ENCODE measurements around the gene RNF169. TPM values are rescaled to one million over a fixed set of nuclear protein-coding genes. Genes with fewer than 3 reads are reported as not detected.

Gene RNF169
- total and polyA plus RNA-seq, 4 donors = 4.4 to 34.8 (median 12.7) TPM

- no peak for ATAC-seq (ENCODE audit: insufficient read depth, low FRiP score)
- H3K9me3 ChIP-seq (ENCODE audit: control insufficient read depth in 4 of 4, insufficient read depth in 3 of 4, low read length in 3 of 4) = no peaks in the 10 kb centered on the region
- no peak overlapping the region for H3K4me3 ChIP-seq
- no peak overlapping the region for H3K27ac ChIP-seq (ENCODE audit: low read depth in 1 of 2, low read length in 1 of 2)
- H3K36me3 ChIP-seq (ENCODE audit: control insufficient read depth in 4 of 4, insufficient read depth in 4 of 4, low read length in 4 of 4) = no peaks in the 10 kb centered on the region
- no peaks in the 10 kb centered on the region for H3K27me3 ChIP-seq (ENCODE audit: control insufficient read depth in 3 of 3, insufficient read depth in 3 of 3, low read length in 2 of 3)
- peaks cover 4 to 9% (median 8%) of the 10 kb centered on the region in 5 donors for H3K4me1 ChIP-seq (ENCODE audit: control insufficient read depth in 5 of 5, insufficient read depth in 5 of 5, low read length in 5 of 5)
- no peak for TF ChIP-seq CTCF (IDR thresholded peaks at IDR 0.05; ENCODE audit: control extremely low read depth, extremely low read depth)
- DNase-seq = no peak
- no peak overlapping the region for H3K9ac ChIP-seq (ENCODE audit: insufficient read depth in 1 of 2, low read length in 2 of 2)
Measured at GRCh38 chr11:74776546-74776945, 27.9 kb downstream of the RNF169 start.

DNA sequence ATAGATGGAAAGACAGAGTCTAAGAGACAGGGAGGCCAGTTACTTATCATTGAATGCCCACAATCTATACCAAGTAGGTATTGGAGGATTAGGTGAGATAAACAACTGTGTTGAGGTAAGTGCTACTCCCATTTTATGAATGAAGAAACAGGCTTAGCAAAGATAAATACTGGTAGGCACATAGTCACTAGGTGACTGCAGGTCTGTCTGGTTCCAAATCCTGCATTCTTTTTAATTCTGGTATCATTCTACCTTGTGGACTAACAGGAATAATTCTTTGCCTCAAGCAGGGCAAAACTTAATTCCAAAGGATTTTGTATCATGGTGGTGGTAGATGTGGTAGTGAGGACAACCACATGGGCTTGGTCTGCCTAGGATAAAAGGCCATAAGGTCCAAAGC lies 28.4 kb downstream of the RNF169 start:
- Histone ChIP-seq H3K9ac (ENCODE audit: insufficient read depth in 1 of 2, low read length in 2 of 2) (no peak overlapping the region), H3K4me1 (ENCODE audit: control insufficient read depth in 5 of 5, insufficient read depth in 5 of 5, low read length in 5 of 5) (peaks cover 4 to 12% (median 8%) of the 10 kb centered on the region in 5 donors), H3K27me3 (ENCODE audit: control insufficient read depth in 3 of 3, insufficient read depth in 3 of 3, low read length in 2 of 3) (no peaks in the 10 kb centered on the region), H3K9me3 (ENCODE audit: control insufficient read depth in 4 of 4, insufficient read depth in 3 of 4, low read length in 3 of 4) (no peaks in the 10 kb centered on the region), H3K4me3 (no peak overlapping the region), H3K36me3 (ENCODE audit: control insufficient read depth in 4 of 4, insufficient read depth in 4 of 4, low read length in 4 of 4) (no peaks in the 10 kb centered on the region), H3K27ac (ENCODE audit: low read depth in 1 of 2, low read length in 1 of 2) (no peak overlapping the region)
- ATAC-seq (ENCODE audit: insufficient read depth, low FRiP score) (no peak), DNase-seq (no peak)
- TF ChIP-seq CTCF (IDR thresholded peaks at IDR 0.05; ENCODE audit: control extremely low read depth, extremely low read depth) = no peak

DNA sequence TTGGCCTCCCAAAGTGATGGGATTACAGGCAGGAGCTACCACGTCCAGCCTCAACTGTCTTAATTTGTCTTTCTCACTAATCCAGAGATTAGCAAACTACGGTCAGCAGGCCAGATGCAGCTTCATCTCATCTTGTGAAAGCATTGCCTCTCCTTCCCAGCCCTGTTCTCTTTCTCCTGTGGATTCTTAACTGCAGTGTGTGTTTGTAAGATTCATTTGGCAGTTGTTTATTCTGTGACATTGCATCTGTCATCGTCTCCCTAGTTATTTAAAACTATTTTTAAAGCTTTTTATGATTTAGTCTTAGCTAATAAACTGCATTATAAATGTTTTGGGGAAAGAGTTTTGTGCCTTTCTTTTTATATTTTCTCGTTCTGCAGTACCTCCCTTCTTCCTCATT lies 29.2 kb downstream of the RNF169 start:
- no peak for TF ChIP-seq CTCF (IDR thresholded peaks at IDR 0.05; ENCODE audit: control extremely low read depth, extremely low read depth)
- DNase-seq (peak in 1 of 3 donors; percentile 16), ATAC-seq (ENCODE audit: insufficient read depth, low FRiP score) (no peak)
- Histone ChIP-seq H3K4me1 (ENCODE audit: control insufficient read depth in 5 of 5, insufficient read depth in 5 of 5, low read length in 5 of 5) (peaks cover 6 to 14% (median 9%) of the 10 kb centered on the region in 5 donors), H3K4me3 (no peak overlapping the region), H3K9me3 (ENCODE audit: control insufficient read depth in 4 of 4, insufficient read depth in 3 of 4, low read length in 3 of 4) (no peaks in the 10 kb centered on the region), H3K9ac (ENCODE audit: insufficient read depth in 1 of 2, low read length in 2 of 2) (no peak overlapping the region), H3K27ac (ENCODE audit: low read depth in 1 of 2, low read length in 1 of 2) (no peak overlapping the region), H3K27me3 (ENCODE audit: control insufficient read depth in 3 of 3, insufficient read depth in 3 of 3, low read length in 2 of 3) (no peaks in the 10 kb centered on the region), H3K36me3 (ENCODE audit: control insufficient read depth in 4 of 4, insufficient read depth in 4 of 4, low read length in 4 of 4) (no peaks in the 10 kb centered on the region)
- WGBS, 2 donors = 78 to 80% methylated on average over 4 of the region's 4 CpGs

- H3K27ac ChIP-seq (ENCODE audit: low read depth in 1 of 2, low read length in 1 of 2) = no peak overlapping the region
- no peak overlapping the region for H3K4me3 ChIP-seq
- no peaks in the 10 kb centered on the region for H3K27me3 ChIP-seq (ENCODE audit: control insufficient read depth in 3 of 3, insufficient read depth in 3 of 3, low read length in 2 of 3)
- no peak for TF ChIP-seq CTCF (IDR thresholded peaks at IDR 0.05; ENCODE audit: control extremely low read depth, extremely low read depth)
- DNase-seq = no peak
- no peaks in the 10 kb centered on the region for H3K36me3 ChIP-seq (ENCODE audit: control insufficient read depth in 4 of 4, insufficient read depth in 4 of 4, low read length in 4 of 4)
- ATAC-seq (ENCODE audit: insufficient read depth, low FRiP score) = no peak
- 98 to 100% methylated on average over 6 of the region's 6 CpGs for WGBS, 2 donors
- no peak overlapping the region for H3K9ac ChIP-seq (ENCODE audit: insufficient read depth in 1 of 2, low read length in 2 of 2)
- H3K4me1 ChIP-seq (ENCODE audit: control insufficient read depth in 5 of 5, insufficient read depth in 5 of 5, low read length in 5 of 5) = peaks cover 6 to 21% (median 10%) of the 10 kb centered on the region in 5 donors
- no peaks in the 10 kb centered on the region for H3K9me3 ChIP-seq (ENCODE audit: control insufficient read depth in 4 of 4, insufficient read depth in 3 of 4, low read length in 3 of 4)
Measured at GRCh38 chr11:74778581-74778980, 29.9 kb downstream of the RNF169 start.
